IMR-90 (cell line): ENCODE results near the gene NAT10.

Source experiments
- POLR2A ChIP-seq: IDR thresholded peaks from 2 replicates; pipeline ENCODE4 v1.6.1; 2012; ENCODE audit warnings: mild to moderate bottlenecking, low read depth, low read length
- SMC3 ChIP-seq: fragments of 150-350 bp; IDR thresholded peaks from 2 replicates; pipeline ENCODE4 v1.6.1; 2016; ENCODE audit warnings: low read depth, mild to moderate bottlenecking, antibody characterized with exemption, low read length, moderate library complexity

DNA sequence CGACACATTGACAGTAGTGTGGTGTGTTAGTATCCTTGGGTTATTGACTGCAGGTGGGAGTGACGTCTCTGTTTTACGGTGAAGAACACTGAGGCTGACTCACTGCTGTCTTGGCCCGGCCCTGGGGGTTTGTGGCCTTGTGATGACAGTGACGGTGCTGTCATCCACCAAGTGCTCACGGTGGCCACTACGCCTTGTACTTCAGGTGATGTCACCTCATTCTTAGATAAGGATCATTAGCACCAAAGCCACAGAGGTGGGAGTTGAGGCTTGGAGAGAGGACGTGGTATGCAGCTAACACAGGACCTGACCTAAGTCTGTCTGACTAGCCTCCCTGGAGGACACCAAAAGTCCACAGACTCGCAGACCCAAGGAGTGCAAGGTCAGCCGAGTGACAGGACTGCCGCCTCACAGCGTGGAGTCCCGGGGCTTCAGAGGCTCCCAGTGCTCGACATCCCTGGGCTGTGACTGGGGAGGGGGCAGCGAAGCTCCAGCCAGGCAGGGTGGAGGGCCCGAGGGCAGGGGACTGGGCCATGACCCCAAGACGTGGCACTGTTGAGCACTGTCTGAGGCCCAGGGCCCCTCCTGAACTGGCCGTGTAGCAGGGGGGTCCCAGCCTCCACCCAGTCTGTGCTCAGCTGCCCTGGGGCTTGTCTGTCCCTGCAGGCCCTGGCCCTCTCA, 56.5 kb downstream of the NAT10 start:
- TF ChIP-seq SMC3 (no peak), POLR2A (no peak)
